Spinal cord (tissue), 10 donors: ENCODE results near the gene EEFSEC. TPM values are rescaled to one million over a fixed set of nuclear protein-coding genes. Genes with fewer than 3 reads are reported as not detected.

Experiments
- DNase-seq, 6 donors: peaks; one replicate each; pipeline versions ENCODE4 v3.0.0 to v3.0.0-alpha.2; 2013 to 2015; ENCODE audit warnings: low spot score in 6 of 6, low read depth in 4 of 6
- H3K27ac ChIP-seq: one replicate; pipeline ENCODE4 v1.5.1; 2013; ENCODE audit warnings: low read depth, low read length, control low read depth
- H3K27me3 ChIP-seq: one replicate; pipeline ENCODE4 v1.6.1; 2013; ENCODE audit warnings: low read length; ENCODE audit not compliant: control insufficient read depth, insufficient read depth
- H3K36me3 ChIP-seq: one replicate; pipeline ENCODE4 v1.6.1; 2013; ENCODE audit warnings: low read length; ENCODE audit not compliant: control insufficient read depth, insufficient read depth
- H3K4me1 ChIP-seq: one replicate; pipeline ENCODE4 v1.6.1; 2013; ENCODE audit warnings: low read length; ENCODE audit not compliant: control insufficient read depth, insufficient read depth
- H3K4me3 ChIP-seq: one replicate; pipeline ENCODE4 v1.5.1; 2013; ENCODE audit warnings: low read depth, low read length, control low read depth
- H3K9me3 ChIP-seq: one replicate; pipeline ENCODE4 v1.6.1; 2013; ENCODE audit warnings: low read length; ENCODE audit not compliant: control insufficient read depth, insufficient read depth
- WGBS: methylation state at CpG from one replicate; pipeline ENCODE4 v1.1.5; 2013; ENCODE audit warnings: missing lambda C conversion rate; ENCODE audit not compliant: insufficient coverage; 5-methylcytosine and 5-hydroxymethylcytosine counted together
- long read RNA-seq, 4 donors: transcript quantifications; one replicate each; lab custom pipeline, GENCODE V29; 2026
- polyA plus RNA-seq, 2 donors: library from polyadenylated mRNA; unstranded; fragments of 120-200 nt; gene quantifications; one replicate each; pipeline ENCODE4 v1.2.1, GENCODE V29; 2013; ENCODE audit not compliant: insufficient read length in 2 of 2
- total RNA-seq, 2 donors: library from RNA; depleted of rRNA in 1 of 2; stranded (reverse); fragments of 120-200 nt in 1 of 2; fragments of >200 nt in 1 of 2; gene quantifications; one replicate each; pipeline versions ENCODE4 v1.2.3 to v1.2.4, GENCODE V29; 2013 to 2014
- donor health status: healthy.

EEFSEC gene, protein sequence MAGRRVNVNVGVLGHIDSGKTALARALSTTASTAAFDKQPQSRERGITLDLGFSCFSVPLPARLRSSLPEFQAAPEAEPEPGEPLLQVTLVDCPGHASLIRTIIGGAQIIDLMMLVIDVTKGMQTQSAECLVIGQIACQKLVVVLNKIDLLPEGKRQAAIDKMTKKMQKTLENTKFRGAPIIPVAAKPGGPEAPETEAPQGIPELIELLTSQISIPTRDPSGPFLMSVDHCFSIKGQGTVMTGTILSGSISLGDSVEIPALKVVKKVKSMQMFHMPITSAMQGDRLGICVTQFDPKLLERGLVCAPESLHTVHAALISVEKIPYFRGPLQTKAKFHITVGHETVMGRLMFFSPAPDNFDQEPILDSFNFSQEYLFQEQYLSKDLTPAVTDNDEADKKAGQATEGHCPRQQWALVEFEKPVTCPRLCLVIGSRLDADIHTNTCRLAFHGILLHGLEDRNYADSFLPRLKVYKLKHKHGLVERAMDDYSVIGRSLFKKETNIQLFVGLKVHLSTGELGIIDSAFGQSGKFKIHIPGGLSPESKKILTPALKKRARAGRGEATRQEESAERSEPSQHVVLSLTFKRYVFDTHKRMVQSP
- total RNA-seq (1 to 10 TPM; 6.4 to 7.8 TPM), polyA plus RNA-seq (10 to 100 TPM; 28.8 to 29.1 TPM)
- long read RNA-seq, donor 1, partial matches to known transcripts = 0 of 2 reads
- long read RNA-seq, donor 1, other reads (novel, unspliced or antisense) = 0 of 2 reads
- long read RNA-seq, donor 2, partial matches to known transcripts = 0 of 4 reads
- long read RNA-seq, donor 2, other reads (novel, unspliced or antisense) = 0 of 4 reads
- long read RNA-seq, donor 3, partial matches to known transcripts = 0 of 3 reads
- long read RNA-seq, donor 3, other reads (novel, unspliced or antisense) = 0 of 3 reads
- long read RNA-seq, donor 4, partial matches to known transcripts = 5 of 9 reads
- long read RNA-seq, donor 4, other reads (novel, unspliced or antisense) = 0 of 9 reads

DNA sequence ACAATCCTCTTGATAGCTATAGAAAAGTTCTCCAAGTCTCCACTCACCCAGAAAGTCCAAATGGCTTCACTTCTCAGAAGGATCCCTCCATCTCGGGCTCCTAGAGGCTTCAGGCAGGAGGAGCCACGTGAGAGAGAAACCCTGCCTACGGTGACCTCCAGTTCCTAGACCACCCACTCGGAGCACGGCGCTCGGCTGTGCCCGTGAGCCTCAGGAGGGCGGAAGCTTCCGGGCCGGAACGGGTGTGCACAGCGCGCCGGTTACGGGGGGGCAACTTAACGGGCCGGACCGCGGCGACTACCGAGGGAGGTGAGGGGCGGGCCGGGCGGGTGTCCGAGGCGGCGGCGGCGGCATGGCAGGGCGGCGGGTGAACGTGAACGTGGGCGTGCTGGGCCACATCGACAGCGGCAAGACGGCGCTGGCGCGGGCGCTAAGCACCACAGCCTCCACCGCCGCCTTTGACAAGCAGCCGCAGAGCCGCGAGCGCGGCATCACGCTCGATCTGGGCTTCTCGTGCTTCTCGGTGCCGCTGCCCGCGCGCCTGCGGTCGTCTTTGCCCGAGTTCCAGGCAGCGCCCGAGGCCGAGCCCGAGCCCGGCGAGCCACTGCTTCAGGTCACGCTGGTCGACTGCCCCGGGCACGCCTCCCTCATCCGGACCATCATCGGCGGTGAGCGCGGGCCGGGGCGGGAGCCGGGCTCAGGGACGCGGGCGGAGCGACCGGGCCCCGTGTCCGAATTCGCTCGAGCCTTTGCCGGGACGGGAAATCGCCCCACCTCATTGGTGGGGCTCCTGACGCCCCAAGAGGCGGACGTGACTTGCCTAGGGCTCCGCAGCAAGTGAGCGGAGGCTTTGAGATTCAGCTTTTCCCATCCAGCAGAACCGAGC lies at the start of gene EEFSEC:
Gene EEFSEC, plus strand, starts transcription at position 326 of the 886 bp plus-strand sequence. Its CDS starts 27 bp downstream, at position 353.
- under 1% methylated on average over 94 of the region's 96 CpGs for WGBS
- H3K4me1 ChIP-seq = peaks cover 6% of the 10 kb centered on the region
- peak within 1 kb of the TSS; percentile 53 for H3K4me3 ChIP-seq
- peak; percentile 39 to 90 (median 47) for DNase-seq
- H3K36me3 ChIP-seq = no peaks in the 10 kb centered on the region
- peaks cover 4% of the 10 kb centered on the region for H3K9me3 ChIP-seq
- peak within 1 kb of the TSS; percentile 80 for H3K27ac ChIP-seq
- no peaks in the 10 kb centered on the region for H3K27me3 ChIP-seq

DNA sequence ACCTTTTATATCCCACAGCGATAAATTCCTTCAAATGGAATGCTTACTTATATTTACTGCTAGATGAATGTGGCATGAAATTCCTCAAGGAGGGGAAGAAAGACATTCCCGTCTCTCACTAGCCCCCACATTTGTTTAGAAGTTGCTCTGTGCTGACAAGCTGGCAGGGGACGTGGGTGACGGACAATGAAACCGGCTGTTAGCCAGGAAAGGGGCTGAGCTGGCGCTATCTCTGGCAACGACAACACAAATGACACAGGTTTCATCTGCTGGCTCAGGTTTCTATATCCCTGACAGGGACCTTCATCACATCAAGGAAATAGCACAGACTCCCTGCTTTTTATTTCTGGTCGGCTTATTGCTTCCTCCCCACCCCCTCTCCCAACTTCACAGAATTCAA lies 45.4 kb upstream of the EEFSEC start:
- Histone ChIP-seq H3K9me3 (no peaks in the 10 kb centered on the region), H3K4me3 (no peak overlapping the region), H3K27ac (no peak overlapping the region), H3K27me3 (no peaks in the 10 kb centered on the region), H3K36me3 (peaks cover 30% of the 10 kb centered on the region), H3K4me1 (no peaks in the 10 kb centered on the region)
- 44% methylated on average over 4 of the region's 8 CpGs for WGBS
- DNase-seq = peak in 2 of 6 donors; percentile 19 to 33

DNA sequence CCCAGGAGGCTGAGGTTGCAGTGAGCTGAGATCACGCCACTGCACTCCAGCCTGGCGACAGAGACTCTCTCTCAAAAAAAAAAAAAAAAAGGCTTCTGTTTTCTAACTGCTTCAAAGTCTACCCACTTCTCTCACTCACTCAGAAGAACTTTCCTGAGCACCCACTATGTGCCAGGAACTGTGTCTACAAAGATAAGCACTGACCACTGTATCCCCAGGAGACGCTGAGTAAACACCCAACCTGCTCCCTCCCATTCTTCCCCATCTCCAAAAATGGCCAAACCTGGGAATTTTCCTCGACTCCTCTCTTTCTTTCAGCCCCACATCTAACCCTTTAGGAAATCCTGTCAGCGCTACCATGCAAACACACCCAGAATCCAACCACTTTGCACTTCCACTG lies 42.1 kb upstream of the EEFSEC start:
- no peaks in the 10 kb centered on the region for H3K27me3 ChIP-seq
- no peaks in the 10 kb centered on the region for H3K4me1 ChIP-seq
- WGBS = 96% methylated on average over 5 of the region's 5 CpGs
- no peak overlapping the region for H3K27ac ChIP-seq
- no peak overlapping the region for H3K4me3 ChIP-seq
- no peak for DNase-seq
- no peaks in the 10 kb centered on the region for H3K9me3 ChIP-seq
- H3K36me3 ChIP-seq = peaks cover 30% of the 10 kb centered on the region

DNA sequence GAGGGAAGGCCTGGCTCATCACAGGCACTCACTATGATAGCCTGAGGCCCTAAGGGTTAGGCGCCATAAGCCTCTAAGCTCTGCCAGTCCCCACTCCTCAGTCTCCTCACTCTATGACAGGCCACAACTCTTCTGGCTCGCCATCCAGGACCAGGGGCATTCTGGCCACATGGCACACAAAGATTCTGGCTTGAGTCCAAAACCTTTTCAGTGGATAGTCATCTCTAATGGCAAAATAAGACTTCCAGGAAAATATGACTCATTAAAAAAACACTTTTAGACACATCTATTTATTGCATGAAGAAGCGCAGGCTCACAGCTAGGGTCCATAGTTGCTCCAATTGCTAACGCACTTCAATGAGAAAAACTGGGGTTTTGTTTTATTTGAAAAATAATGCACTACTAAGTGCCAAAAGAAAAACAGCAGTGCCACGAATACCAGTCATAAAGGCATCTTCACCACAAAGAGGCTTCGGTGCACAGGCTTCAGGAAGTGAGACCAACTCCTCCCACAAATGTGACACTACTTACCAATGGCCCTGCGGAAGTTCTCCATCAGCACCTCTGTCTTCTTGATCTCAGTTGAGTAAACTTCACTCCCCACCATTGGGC lies 40.8 kb upstream of the EEFSEC start:
- Histone ChIP-seq H3K27me3 (no peaks in the 10 kb centered on the region), H3K27ac (no peak overlapping the region), H3K9me3 (no peaks in the 10 kb centered on the region), H3K36me3 (peaks cover 35% of the 10 kb centered on the region), H3K4me3 (no peak overlapping the region), H3K4me1 (no peaks in the 10 kb centered on the region)
- WGBS = 83% methylated on average over 3 of the region's 7 CpGs
- DNase-seq = no peak

DNA sequence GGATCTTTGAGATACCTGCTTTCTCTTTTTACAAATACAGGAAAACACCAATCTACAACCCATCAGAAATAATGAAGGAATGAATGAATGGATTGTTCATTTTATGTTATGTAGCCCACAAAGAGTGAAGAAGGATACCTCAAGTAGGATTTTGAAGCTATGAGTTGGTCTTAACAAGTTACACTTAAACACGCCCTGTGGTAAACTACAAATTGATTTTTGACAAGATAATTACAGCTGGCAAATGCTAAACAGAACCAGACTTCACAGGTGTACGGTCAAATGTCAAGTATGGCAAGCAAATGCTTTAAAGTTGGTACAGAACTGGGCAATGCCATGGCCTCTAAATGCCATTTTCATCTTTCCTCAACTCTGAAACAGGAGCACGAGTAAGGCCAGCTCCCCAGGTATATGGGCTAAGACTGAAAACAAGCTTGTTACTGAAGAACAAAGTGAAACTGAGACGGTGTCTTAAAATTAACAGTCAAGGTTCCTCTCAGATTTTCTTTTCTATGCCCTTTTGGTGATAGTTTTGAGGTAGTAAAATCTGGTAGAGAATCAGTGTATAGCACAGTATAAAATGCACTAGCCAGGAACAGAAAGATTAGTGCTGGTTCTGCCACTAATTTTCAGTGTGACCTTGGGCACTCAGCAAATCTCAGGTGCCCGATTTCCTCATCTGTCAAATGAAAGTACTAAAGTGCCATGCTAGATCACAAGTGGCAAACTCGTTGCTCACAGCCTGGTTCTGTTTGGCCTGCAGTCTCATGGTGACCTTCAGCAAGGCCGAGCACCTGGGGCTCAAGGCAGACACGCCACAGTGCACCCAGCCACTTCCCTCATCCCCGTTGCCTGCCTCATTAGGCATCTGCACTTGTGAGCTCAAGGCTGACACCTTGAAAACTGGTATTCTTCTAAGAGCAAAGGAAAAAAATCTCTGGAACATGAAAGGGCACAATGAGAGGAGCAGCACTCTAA lies 39.2 kb upstream of the EEFSEC start:
- no peaks in the 10 kb centered on the region for H3K4me1 ChIP-seq

DNA sequence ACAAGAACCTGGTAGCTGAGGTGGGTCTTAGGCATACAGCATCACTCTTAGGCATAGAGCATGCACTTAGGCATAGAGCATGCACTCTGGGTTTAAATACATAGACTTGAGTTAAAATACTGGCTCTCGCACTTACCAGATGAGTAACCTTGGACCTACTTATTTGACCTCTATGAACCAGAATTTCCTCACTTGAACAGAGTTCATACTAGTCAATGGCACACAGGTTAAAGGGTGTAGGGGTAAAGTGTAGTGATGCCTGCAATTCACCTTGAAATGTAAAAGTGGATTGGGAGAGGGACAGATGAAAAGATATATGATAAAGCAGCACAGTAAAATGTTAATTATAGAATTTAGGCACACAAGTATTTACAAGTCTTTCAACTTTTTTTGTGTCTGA lies 31.3 kb upstream of the EEFSEC start:
- no peaks in the 10 kb centered on the region for H3K9me3 ChIP-seq
- WGBS = no CpG with 5 or more reads among the region's 1 CpG
- no peak for DNase-seq
- no peak overlapping the region for H3K4me3 ChIP-seq
- no peaks in the 10 kb centered on the region for H3K27me3 ChIP-seq
- peaks cover 12% of the 10 kb centered on the region for H3K36me3 ChIP-seq
- no peaks in the 10 kb centered on the region for H3K4me1 ChIP-seq
- H3K27ac ChIP-seq = no peak overlapping the region

More for the DNA sequence above, 39.2 kb upstream of the EEFSEC start:
- 84% methylated on average over 6 of the region's 9 CpGs for WGBS
- H3K9me3 ChIP-seq = no peaks in the 10 kb centered on the region
- no peaks in the 10 kb centered on the region for H3K27me3 ChIP-seq
- no peak overlapping the region for H3K4me3 ChIP-seq
- DNase-seq = no peak
- H3K27ac ChIP-seq = no peak overlapping the region
- H3K36me3 ChIP-seq = peaks cover 35% of the 10 kb centered on the region

DNA sequence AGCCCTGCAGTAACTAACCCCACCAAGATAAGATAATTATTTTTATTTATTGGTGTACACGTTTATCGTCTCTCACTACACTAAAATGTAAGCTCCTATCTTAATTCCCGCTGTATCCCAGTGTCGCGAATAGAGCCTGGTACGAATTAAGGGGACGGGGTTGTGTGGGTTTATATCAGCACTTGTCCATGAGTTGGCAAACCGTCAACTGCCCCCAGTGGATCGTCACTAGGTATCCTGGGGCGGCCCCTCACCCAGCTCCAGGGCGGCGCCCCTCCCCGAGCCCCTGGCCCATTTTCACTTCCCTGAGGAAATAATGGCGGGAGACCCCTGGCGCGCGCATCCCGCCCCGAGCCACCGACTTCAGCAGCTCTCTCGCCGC lies 30.1 kb upstream of the EEFSEC start:
- peak overlapping the region; percentile 62 for H3K4me3 ChIP-seq
- peaks cover 9% of the 10 kb centered on the region for H3K36me3 ChIP-seq
- H3K4me1 ChIP-seq = no peaks in the 10 kb centered on the region
- H3K9me3 ChIP-seq = no peaks in the 10 kb centered on the region
- H3K27me3 ChIP-seq = peaks cover 3% of the 10 kb centered on the region
- WGBS = under 1% methylated on average over 17 of the region's 22 CpGs
- H3K27ac ChIP-seq = peak overlapping the region; percentile 26
- no peak for DNase-seq
